Endodermal cell (in vitro differentiated cells): ENCODE measurements around the gene DEFB118. TPM values are rescaled to one million over a fixed set of nuclear protein-coding genes. Genes with fewer than 3 reads are reported as not detected.

Source experiments
- DNase-seq: peaks from one replicate; pipeline ENCODE4 v3.0.0-alpha.2; 2017
- H3K27ac ChIP-seq: 2 replicates; pipeline ENCODE4 v1.5.1; 2013; ENCODE audit warnings: mild to moderate bottlenecking, low read depth, low read length, moderate library complexity
- H3K27me3 ChIP-seq: 2 replicates; pipeline ENCODE4 v1.6.1; 2013; ENCODE audit warnings: mild to moderate bottlenecking, low read length, moderate library complexity; ENCODE audit not compliant: insufficient read depth, control insufficient read depth, poor library complexity, severe bottlenecking
- H3K36me3 ChIP-seq: 2 replicates; pipeline ENCODE4 v1.7.0; 2013; ENCODE audit warnings: mild to moderate bottlenecking, low read length, moderate library complexity; ENCODE audit not compliant: control insufficient read depth, insufficient read depth
- H3K4me1 ChIP-seq: one replicate; pipeline ENCODE4 v1.7.0; 2013; ENCODE audit warnings: low read length; ENCODE audit not compliant: control insufficient read depth, insufficient read depth
- H3K4me3 ChIP-seq: 2 replicates; pipeline ENCODE4 v1.5.1; 2013; ENCODE audit warnings: mild to moderate bottlenecking, low read length, moderate library complexity
- H3K9ac ChIP-seq: 2 replicates; pipeline ENCODE4 v1.6.1; 2013; ENCODE audit warnings: mild to moderate bottlenecking, low read length, moderate library complexity; ENCODE audit not compliant: poor library complexity, severe bottlenecking; ENCODE audit errors: extremely low read depth
- H3K9me3 ChIP-seq: 2 replicates; pipeline ENCODE4 v1.6.1; 2013; ENCODE audit warnings: mild to moderate bottlenecking, low read length, moderate library complexity; ENCODE audit not compliant: control insufficient read depth
- H3K27ac Mint-ChIP-seq: 2 replicates; pipeline ENCODE4 v1.8.0; 2020; ENCODE audit warnings: mixed read lengths
- H3K27me3 Mint-ChIP-seq: 2 replicates; pipeline ENCODE4 v1.8.0; 2021; ENCODE audit warnings: mild to moderate bottlenecking, mixed read lengths; ENCODE audit not compliant: insufficient read depth
- H3K36me3 Mint-ChIP-seq: 2 replicates; pipeline ENCODE4 v1.8.0; 2020; ENCODE audit warnings: low read depth, mixed read lengths
- H3K4me1 Mint-ChIP-seq: 2 replicates; pipeline ENCODE4 v1.8.0; 2020; ENCODE audit warnings: mixed read lengths
- H3K4me3 Mint-ChIP-seq: 2 replicates; pipeline ENCODE4 v1.8.0; 2020; ENCODE audit warnings: mild to moderate bottlenecking, moderate library complexity, mixed read lengths
- H3K9me3 Mint-ChIP-seq: 2 replicates; pipeline ENCODE4 v1.8.0; 2020; ENCODE audit warnings: mild to moderate bottlenecking, mixed read lengths
- WGBS, 2 experiments: methylation state at CpG; one replicate each; pipeline versions ENCODE4 v1.1.5 to v1.1.7; 2013; ENCODE audit warnings: missing lambda C conversion rate in 2 of 2, mixed read lengths in 1 of 2; ENCODE audit not compliant: insufficient coverage in 1 of 2, insufficient read length in 1 of 2; 5-methylcytosine and 5-hydroxymethylcytosine counted together
- long read RNA-seq, 4 experiments: library from polyadenylated mRNA in 2 of 4; library from RNA in 1 of 4; library from capped mRNA in 1 of 4; stranded (forward) in 3 of 4; unstranded in 1 of 4; transcript quantifications; one replicate each; pipeline ENCODE4 v2.0.0, GENCODE V29; 2020 to 2021; ENCODE audit warnings: inconsistent platforms in 1 of 4
- polyA plus RNA-seq, 2 experiments: library from polyadenylated mRNA; stranded (reverse); fragments of 50-300 nt; gene quantifications; one replicate each; pipeline ENCODE4 v1.2.3, GENCODE V29; 2013
- total RNA-seq, 2 donors: library from RNA; stranded (reverse); fragmentation: NEBNext Ultra II Directional in 1 of 2; extraction: Animal tissue kit (Norgen Biotek cat#: 25700) in 1 of 2; gene quantifications; 2 replicates in 1 of 2; 3 replicates in 1 of 2; pipeline ENCODE4 v1.2.1, GENCODE V29; 2021
- TF ChIP-seq, protein P1 (sequence below): fragments of 200-600 bp; sonication (generic); conservative IDR thresholded peaks from 2 replicates; pipeline ENCODE4 v1.5.0; 2021; ENCODE audit warnings: antibody characterized with exemption, mild to moderate bottlenecking

DEFB118 gene
- not detected for total RNA-seq
- polyA plus RNA-seq (2013, experiment 1 of 2): not detected
- not detected for polyA plus RNA-seq (2013, experiment 2 of 2)
- long read RNA-seq, experiment 1: 0 reads
- long read RNA-seq, experiment 2: 0 reads
- long read RNA-seq, experiment 3: 0 reads
- long read RNA-seq, experiment 4: 0 reads

DNA sequence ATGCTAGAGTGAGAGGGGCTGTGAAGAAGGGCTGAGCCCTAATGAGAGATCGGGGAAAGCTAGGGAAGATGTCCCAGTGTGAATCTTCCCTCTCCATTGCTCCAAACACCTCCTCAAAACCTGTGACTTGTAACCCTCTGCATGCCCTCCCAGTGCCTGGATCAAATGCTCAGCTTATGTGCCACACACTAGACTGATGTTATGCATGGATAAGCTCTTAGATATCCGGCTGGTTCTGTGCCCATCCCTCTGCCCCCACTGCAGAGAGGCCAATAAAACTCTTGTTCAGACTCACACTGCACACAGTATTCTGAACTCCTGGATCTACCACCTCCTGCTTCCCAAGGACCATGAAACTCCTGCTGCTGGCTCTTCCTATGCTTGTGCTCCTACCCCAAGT lies at the start of gene DEFB118:
TSS of gene DEFB118 (plus strand) at position 301 of the 400 bp plus-strand sequence. CDS start at position 351, 50 bp downstream.
- Mint-ChIP-seq H3K4me3 (no peak within 1 kb of the TSS), H3K27ac (no peak within 1 kb of the TSS), H3K27me3 (no peaks in the 10 kb centered on the region), H3K36me3 (peaks cover 1% of the 10 kb centered on the region), H3K4me1 (no peaks in the 10 kb centered on the region), H3K9me3 (peaks cover 99% of the 10 kb centered on the region)
- Histone ChIP-seq H3K27me3 (no peaks in the 10 kb centered on the region), H3K27ac (no peak within 1 kb of the TSS), H3K9ac (no peak within 1 kb of the TSS), H3K9me3 (peaks cover 77% of the 10 kb centered on the region), H3K4me1 (no peaks in the 10 kb centered on the region), H3K36me3 (no peaks in the 10 kb centered on the region), H3K4me3 (no peak within 1 kb of the TSS)
- TF ChIP-seq, protein P1, sequence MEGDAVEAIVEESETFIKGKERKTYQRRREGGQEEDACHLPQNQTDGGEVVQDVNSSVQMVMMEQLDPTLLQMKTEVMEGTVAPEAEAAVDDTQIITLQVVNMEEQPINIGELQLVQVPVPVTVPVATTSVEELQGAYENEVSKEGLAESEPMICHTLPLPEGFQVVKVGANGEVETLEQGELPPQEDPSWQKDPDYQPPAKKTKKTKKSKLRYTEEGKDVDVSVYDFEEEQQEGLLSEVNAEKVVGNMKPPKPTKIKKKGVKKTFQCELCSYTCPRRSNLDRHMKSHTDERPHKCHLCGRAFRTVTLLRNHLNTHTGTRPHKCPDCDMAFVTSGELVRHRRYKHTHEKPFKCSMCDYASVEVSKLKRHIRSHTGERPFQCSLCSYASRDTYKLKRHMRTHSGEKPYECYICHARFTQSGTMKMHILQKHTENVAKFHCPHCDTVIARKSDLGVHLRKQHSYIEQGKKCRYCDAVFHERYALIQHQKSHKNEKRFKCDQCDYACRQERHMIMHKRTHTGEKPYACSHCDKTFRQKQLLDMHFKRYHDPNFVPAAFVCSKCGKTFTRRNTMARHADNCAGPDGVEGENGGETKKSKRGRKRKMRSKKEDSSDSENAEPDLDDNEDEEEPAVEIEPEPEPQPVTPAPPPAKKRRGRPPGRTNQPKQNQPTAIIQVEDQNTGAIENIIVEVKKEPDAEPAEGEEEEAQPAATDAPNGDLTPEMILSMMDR: no peak
- no peak for DNase-seq
- WGBS, 2 experiments: 75 to 83% methylated on average over 1 to 2 of the region's 2 CpGs

DNA sequence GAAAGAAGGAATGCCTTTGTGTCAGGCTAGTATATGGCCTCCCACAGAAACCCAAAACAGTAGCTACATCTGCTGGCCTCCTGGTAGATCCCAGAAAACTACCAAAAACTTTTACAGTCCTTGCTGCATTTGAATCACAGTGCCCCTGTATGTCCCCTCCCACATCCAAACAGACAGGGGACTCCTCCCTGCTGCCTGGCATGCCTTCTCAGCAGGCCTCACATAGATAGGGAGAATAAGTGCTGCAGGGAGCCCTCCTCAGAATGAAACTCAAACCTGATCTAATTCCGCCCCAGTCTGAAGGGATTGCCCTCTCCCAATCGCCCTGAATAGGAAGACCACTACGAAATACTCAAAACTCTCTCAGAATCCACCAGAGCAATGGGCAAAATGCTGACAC lies 45.9 kb upstream of the DEFB118 start:
- H3K9me3 ChIP-seq: peaks cover 68% of the 10 kb centered on the region
- H3K27ac ChIP-seq: no peak overlapping the region
- H3K27me3 ChIP-seq: no peaks in the 10 kb centered on the region
- no peak overlapping the region for H3K4me3 Mint-ChIP-seq
- 40 to 68% methylated on average over 1 to 3 of the region's 3 CpGs for WGBS, 2 experiments
- TF ChIP-seq, protein P1: no peak
- no peaks in the 10 kb centered on the region for H3K4me1 ChIP-seq
- no peak overlapping the region for H3K9ac ChIP-seq
- H3K27ac Mint-ChIP-seq: no peak overlapping the region
- no peaks in the 10 kb centered on the region for H3K36me3 ChIP-seq
- no peak overlapping the region for H3K4me3 ChIP-seq
- no peak for DNase-seq
- no peaks in the 10 kb centered on the region for H3K27me3 Mint-ChIP-seq
- H3K9me3 Mint-ChIP-seq: peaks cover 90% of the 10 kb centered on the region
- no peaks in the 10 kb centered on the region for H3K4me1 Mint-ChIP-seq
- peaks cover 2% of the 10 kb centered on the region for H3K36me3 Mint-ChIP-seq

DNA sequence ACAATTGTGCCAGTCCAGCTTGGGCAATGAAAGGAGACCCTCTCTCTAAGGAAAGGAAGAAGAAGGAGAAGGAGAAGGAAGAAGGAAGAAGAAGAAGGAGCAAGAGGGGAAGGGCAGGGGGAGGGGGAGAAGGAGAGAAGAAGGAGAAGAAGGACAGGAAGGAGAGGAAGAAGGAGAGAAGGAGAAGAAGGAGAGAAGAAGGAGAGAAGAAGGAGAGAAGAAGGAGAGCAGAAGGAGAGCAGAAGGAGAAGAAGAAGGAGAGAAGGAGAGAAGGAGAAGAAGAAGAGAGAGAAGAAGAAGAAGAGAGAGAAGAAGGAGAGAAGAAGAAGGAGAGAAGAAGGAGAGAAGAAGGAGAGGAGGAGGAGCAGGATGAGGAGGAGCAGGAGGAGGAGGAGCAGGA lies 37.5 kb upstream of the DEFB118 start:
- Histone ChIP-seq H3K27me3 (no peaks in the 10 kb centered on the region), H3K36me3 (no peaks in the 10 kb centered on the region), H3K27ac (no peak overlapping the region), H3K9ac (no peak overlapping the region), H3K9me3 (peaks cover 58% of the 10 kb centered on the region), H3K4me1 (no peaks in the 10 kb centered on the region), H3K4me3 (no peak overlapping the region)
- H3K36me3 Mint-ChIP-seq: peaks cover 2% of the 10 kb centered on the region
- H3K4me3 Mint-ChIP-seq: no peak overlapping the region
- no peak overlapping the region for H3K27ac Mint-ChIP-seq
- TF ChIP-seq, protein P1: no peak
- peaks cover 30% of the 10 kb centered on the region for H3K9me3 Mint-ChIP-seq
- no peaks in the 10 kb centered on the region for H3K4me1 Mint-ChIP-seq
- no peak for DNase-seq
- H3K27me3 Mint-ChIP-seq: no peaks in the 10 kb centered on the region
